Smooth muscle cell (in vitro differentiated cells): ENCODE data around the gene TEK. TPM values are rescaled to one million over a fixed set of nuclear protein-coding genes. Genes with fewer than 3 reads are reported as not detected.
"Not testable (repeated sequence)": the region's sequence is repeated elsewhere in the genome, so short reads cannot be mapped to it uniquely, and the experiment has no call there.

ENCODE experiments used
- DNase-seq: peaks from one replicate; lab custom pipeline; 2025; ENCODE audit not compliant: unreplicated experiment; lab: John Stamatoyannopoulos, UW
- H2AFZ ChIP-seq: fragments of 200-600 bp; sonication (generic); 2 replicates; pipeline ENCODE4 v1.6.0; 2016; ENCODE audit warnings: antibody characterized with exemption, low read depth, mild to moderate bottlenecking
- H3F3A ChIP-seq: fragments of 200-600 bp; sonication (generic); 2 replicates; pipeline ENCODE4 v1.6.0; 2017; ENCODE audit warnings: antibody characterized with exemption, low read depth
- H3K27ac ChIP-seq: fragments of 200-600 bp; sonication (generic); 2 replicates; pipeline ENCODE4 v1.5.1; 2016; ENCODE audit warnings: low read depth, mild to moderate bottlenecking
- H3K27me3 ChIP-seq: fragments of 200-600 bp; sonication (generic); 2 replicates; pipeline ENCODE4 v1.6.1; 2016; ENCODE audit warnings: low read depth, mild to moderate bottlenecking
- H3K36me3 ChIP-seq: fragments of 200-600 bp; sonication (generic); 2 replicates; pipeline ENCODE4 v1.5.1; 2016; ENCODE audit warnings: low read depth
- H3K4me1 ChIP-seq: fragments of 200-600 bp; sonication (generic); 2 replicates; pipeline ENCODE4 v1.5.1; 2016; ENCODE audit warnings: low read depth
- H3K4me2 ChIP-seq: fragments of 200-600 bp; sonication (generic); 2 replicates; pipeline ENCODE4 v1.6.0; 2016; ENCODE audit warnings: mild to moderate bottlenecking
- H3K4me3 ChIP-seq: fragments of 200-600 bp; sonication (generic); 2 replicates; pipeline ENCODE4 v1.5.1; 2016; ENCODE audit warnings: mild to moderate bottlenecking
- H3K79me2 ChIP-seq: fragments of 200-600 bp; sonication (generic); 2 replicates; pipeline ENCODE4 v1.6.0; 2016; ENCODE audit warnings: low read depth, mild to moderate bottlenecking
- H3K9ac ChIP-seq: fragments of 200-600 bp; sonication (generic); 2 replicates; pipeline ENCODE4 v1.6.0; 2016; ENCODE audit warnings: low read depth
- H3K9me3 ChIP-seq: fragments of 200-600 bp; sonication (generic); replicated peaks from 2 replicates; pipeline ENCODE4 v1.5.1; 2016; ENCODE audit warnings: low read depth
- H4K20me1 ChIP-seq: fragments of 200-600 bp; sonication (generic); 2 replicates; pipeline ENCODE4 v1.6.0; 2016; ENCODE audit warnings: low read depth
- WGBS: methylation state at CpG from one replicate; pipeline ENCODE4 v1.1.7; 2016; ENCODE audit warnings: low lambda C conversion rate; 5-methylcytosine and 5-hydroxymethylcytosine counted together
- polyA plus RNA-seq: library from polyadenylated mRNA; unstranded; fragments of >200 nt; fragmentation: Nextera tagmentation; extraction: Ambion mirVana; gene quantifications from 2 replicates; pipeline ENCODE4 v1.2.1, GENCODE V29; 2016
- total RNA-seq: library from RNA; depleted of rRNA; stranded (reverse); fragments of >200 nt; gene quantifications from 2 replicates; pipeline ENCODE4 v1.2.3, GENCODE V29; 2014
- TF ChIP-seq, protein P1 (sequence below): fragments of 200-600 bp; sonication (generic); IDR thresholded peaks from 2 replicates; pipeline ENCODE4 v1.5.1; 2017; ENCODE audit warnings: borderline replicate concordance, mild to moderate bottlenecking, antibody characterized with exemption; ENCODE audit not compliant: insufficient read depth, poor library complexity, severe bottlenecking

The TEK gene
- total and polyA plus RNA-seq, 2 experiments from 2014 or later, result 36.0 to 58.9 TPM

DNA sequence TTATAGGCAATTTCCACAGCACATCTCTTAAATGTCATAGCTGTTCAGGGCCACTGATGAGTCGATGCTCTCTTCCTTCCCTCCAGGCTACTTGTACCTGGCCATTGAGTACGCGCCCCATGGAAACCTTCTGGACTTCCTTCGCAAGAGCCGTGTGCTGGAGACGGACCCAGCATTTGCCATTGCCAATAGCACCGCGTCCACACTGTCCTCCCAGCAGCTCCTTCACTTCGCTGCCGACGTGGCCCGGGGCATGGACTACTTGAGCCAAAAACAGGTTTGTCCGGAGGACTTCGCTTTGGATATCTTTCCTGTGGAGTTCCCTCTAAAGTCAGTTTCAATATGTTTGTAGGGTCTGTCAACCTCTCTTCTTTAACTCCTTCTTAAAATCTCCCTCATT, 103.6 kb downstream of the TEK start:
- peak overlapping the region; percentile 60 for H3K4me2 ChIP-seq
- H2AFZ ChIP-seq, result no peak overlapping the region
- WGBS, result 85% methylated on average over 14 of the region's 14 CpGs
- H3K4me3 ChIP-seq, result no peak overlapping the region
- no peaks in the 10 kb centered on the region for H3K36me3 ChIP-seq
- H3K9me3 ChIP-seq, result no peaks in the 10 kb centered on the region
- no peaks in the 10 kb centered on the region for H3K27me3 ChIP-seq
- H3K4me1 ChIP-seq, result no peaks in the 10 kb centered on the region
- TF ChIP-seq, protein P1, sequence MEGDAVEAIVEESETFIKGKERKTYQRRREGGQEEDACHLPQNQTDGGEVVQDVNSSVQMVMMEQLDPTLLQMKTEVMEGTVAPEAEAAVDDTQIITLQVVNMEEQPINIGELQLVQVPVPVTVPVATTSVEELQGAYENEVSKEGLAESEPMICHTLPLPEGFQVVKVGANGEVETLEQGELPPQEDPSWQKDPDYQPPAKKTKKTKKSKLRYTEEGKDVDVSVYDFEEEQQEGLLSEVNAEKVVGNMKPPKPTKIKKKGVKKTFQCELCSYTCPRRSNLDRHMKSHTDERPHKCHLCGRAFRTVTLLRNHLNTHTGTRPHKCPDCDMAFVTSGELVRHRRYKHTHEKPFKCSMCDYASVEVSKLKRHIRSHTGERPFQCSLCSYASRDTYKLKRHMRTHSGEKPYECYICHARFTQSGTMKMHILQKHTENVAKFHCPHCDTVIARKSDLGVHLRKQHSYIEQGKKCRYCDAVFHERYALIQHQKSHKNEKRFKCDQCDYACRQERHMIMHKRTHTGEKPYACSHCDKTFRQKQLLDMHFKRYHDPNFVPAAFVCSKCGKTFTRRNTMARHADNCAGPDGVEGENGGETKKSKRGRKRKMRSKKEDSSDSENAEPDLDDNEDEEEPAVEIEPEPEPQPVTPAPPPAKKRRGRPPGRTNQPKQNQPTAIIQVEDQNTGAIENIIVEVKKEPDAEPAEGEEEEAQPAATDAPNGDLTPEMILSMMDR, result no peak
- no peaks in the 10 kb centered on the region for H4K20me1 ChIP-seq
- peaks cover 7% of the 10 kb centered on the region for H3F3A ChIP-seq
- H3K9ac ChIP-seq, result no peak overlapping the region
- no peaks in the 10 kb centered on the region for H3K79me2 ChIP-seq
- H3K27ac ChIP-seq, result peak overlapping the region; percentile 47
- DNase-seq, result no peak

- H3K9ac ChIP-seq, result no peak overlapping the region
- no peaks in the 10 kb centered on the region for H3F3A ChIP-seq
- H3K9me3 ChIP-seq, result no peaks in the 10 kb centered on the region
- no peak for DNase-seq
- H3K27ac ChIP-seq, result no peak overlapping the region
- no peaks in the 10 kb centered on the region for H4K20me1 ChIP-seq
- no peak overlapping the region for H3K4me2 ChIP-seq
- H3K27me3 ChIP-seq, result no peaks in the 10 kb centered on the region
- H2AFZ ChIP-seq, result no peak overlapping the region
- H3K36me3 ChIP-seq, result peaks cover 14% of the 10 kb centered on the region
- H3K4me3 ChIP-seq, result no peak overlapping the region
- TF ChIP-seq, protein P1, result no peak
- H3K4me1 ChIP-seq, result no peaks in the 10 kb centered on the region
- no peaks in the 10 kb centered on the region for H3K79me2 ChIP-seq
- 89% methylated on average over 4 of the region's 4 CpGs for WGBS
Observed at GRCh38 chr9:27227192-27227591, 118.2 kb downstream of the TEK start.

- 85% methylated on average over 12 of the region's 12 CpGs for WGBS
- DNase-seq, result not testable (repeated sequence)
Observed at GRCh38 chr9:27239648-27240047, 130.6 kb downstream of the TEK start.

GRCh38 chr9:27247756-27248155, 138.7 kb downstream of the TEK start:
- Histone ChIP-seq H3K27me3 (no peaks in the 10 kb centered on the region), H3K36me3 (no peaks in the 10 kb centered on the region), H2AFZ (no peak overlapping the region), H3F3A (no peaks in the 10 kb centered on the region), H3K4me2 (no peak overlapping the region), H3K4me3 (no peak overlapping the region), H4K20me1 (no peaks in the 10 kb centered on the region), H3K9me3 (no peaks in the 10 kb centered on the region), H3K79me2 (no peaks in the 10 kb centered on the region), H3K4me1 (no peaks in the 10 kb centered on the region), H3K27ac (no peak overlapping the region), H3K9ac (no peak overlapping the region)
- no peak for DNase-seq
- TF ChIP-seq, protein P1, result peak; percentile 60
- 6% methylated on average over 2 of the region's 2 CpGs for WGBS

More at GRCh38 chr9:27239648-27240047, 130.6 kb downstream of the TEK start:
- not testable (repeated sequence) for H3K9me3 ChIP-seq, H3K27ac ChIP-seq, H3K79me2 ChIP-seq, H4K20me1 ChIP-seq, H3K4me1 ChIP-seq, H3K4me3 ChIP-seq, H3F3A ChIP-seq, H3K4me2 ChIP-seq, H3K36me3 ChIP-seq, H2AFZ ChIP-seq, H3K9ac ChIP-seq, H3K27me3 ChIP-seq
